HepG2 (cell line): ENCODE results near the gene RNH1. TPM values are rescaled to one million over a fixed set of nuclear protein-coding genes. Genes with fewer than 3 reads are reported as not detected.

ENCODE experiments used
- ATF2 ChIP-seq: sonication (generic); formaldehyde crosslinking; IDR thresholded peaks from 2 replicates; pipeline ENCODE4 v1.4.0; 2020; ENCODE audit warnings: missing genetic modification reagents
- CSRNP2 ChIP-seq: sonication (generic); formaldehyde crosslinking; conservative IDR thresholded peaks from 2 replicates; pipeline ENCODE4 v1.8.0; 2022; ENCODE audit warnings: low read depth, missing genetic modification reagents
- HMGA1 ChIP-seq: sonication (generic); formaldehyde crosslinking; conservative IDR thresholded peaks from 2 replicates; pipeline ENCODE4 v1.4.0; 2020; ENCODE audit warnings: missing genetic modification reagents
- IKZF5 ChIP-seq: IDR thresholded peaks from 2 replicates; pipeline ENCODE4 v1.6.1; 2018; ENCODE audit warnings: missing genetic modification reagents, mild to moderate bottlenecking, missing compliant biosample characterization
- KDM2A ChIP-seq: sonication (generic); formaldehyde crosslinking; IDR thresholded peaks from 2 replicates; pipeline ENCODE4 v1.4.0; 2020; ENCODE audit warnings: low read depth, missing genetic modification reagents, borderline replicate concordance
- MXI1 ChIP-seq: IDR thresholded peaks from 3 replicates; pipeline ENCODE4 v1.6.1; 2012; ENCODE audit warnings: low read depth, low read length, inconsistent platforms, borderline replicate concordance
- PRDM15 ChIP-seq: sonication (generic); formaldehyde crosslinking; IDR thresholded peaks from 2 replicates; pipeline ENCODE4 v1.4.0; 2020; ENCODE audit warnings: missing genetic modification reagents
- RBM22 ChIP-seq: fragments of 200-400 bp; formaldehyde crosslinking; optimal IDR thresholded peaks from 2 replicates; pipeline ENCODE3; 2017; ENCODE audit warnings: mild to moderate bottlenecking, low read length, moderate library complexity
- TP53 ChIP-seq: sonication (generic); formaldehyde crosslinking; conservative IDR thresholded peaks from 2 replicates; pipeline ENCODE4 v1.4.0; 2020; ENCODE audit warnings: missing genetic modification reagents
- ZBED4 ChIP-seq: sonication (generic); formaldehyde crosslinking; IDR thresholded peaks from 2 replicates; pipeline ENCODE4 v1.4.0; 2020; ENCODE audit warnings: missing genetic modification reagents, borderline replicate concordance
- ZBTB2 ChIP-seq: sonication (generic); formaldehyde crosslinking; IDR thresholded peaks from 2 replicates; pipeline ENCODE4 v1.8.0; 2022; ENCODE audit warnings: low read depth, missing genetic modification reagents
- ZNF34 ChIP-seq: sonication (generic); formaldehyde crosslinking; IDR thresholded peaks from 2 replicates; pipeline ENCODE4 v1.4.0; 2020; ENCODE audit warnings: mild to moderate bottlenecking, missing genetic modification reagents, borderline replicate concordance
- ZSCAN21 ChIP-seq: sonication (generic); formaldehyde crosslinking; IDR thresholded peaks from 2 replicates; pipeline ENCODE4 v1.8.0; 2022; ENCODE audit warnings: mild to moderate bottlenecking, missing genetic modification reagents, moderate library complexity, borderline replicate concordance
- polyA plus RNA-seq, 8 experiments: library from polyadenylated mRNA; depleted of rRNA in 3 of 8; stranded (reverse) in 7 of 8; unstranded in 1 of 8; fragments of >200 nt; fragmentation: Illumina TruSeq in 4 of 8; extraction: Trizol in 4 of 8; gene quantifications; 2 replicates each; pipeline versions ENCODE4 v1.2.1 to v1.2.3, GENCODE V29; 2011 to 2016; ENCODE audit warnings: low read depth in 4 of 8, missing spikeins in 1 of 8, mixed read lengths in 1 of 8; ENCODE audit not compliant: insufficient read depth in 1 of 8
- total RNA-seq, 5 experiments: library from RNA; depleted of rRNA; stranded (reverse); fragments of >200 nt; fragmentation: Illumina TruSeq; extraction: Trizol; gene quantifications; 2 replicates each; pipeline ENCODE4 v1.2.3, GENCODE V29; 2016; ENCODE audit warnings: low read depth in 1 of 5

Gene RNH1
- total and polyA plus RNA-seq, 2 of the 13 experiments (the other 11 are each of a cell fraction or from before 2014, with no cell fraction given) = 36.0 to 74.1 TPM

GRCh38 chr11:449889-450808 is 56.9 kb downstream of the RNH1 start, which contains the start of gene PTDSS2 (continued):
- peak; percentile 88 for TF ChIP-seq PRDM15 (CRISPR knock-in tag)
- TF ChIP-seq HMGA1 (CRISPR knock-in tag) = no peak
- peak; percentile 46; the same call in 1 of the 2 replicates for TF ChIP-seq ZSCAN21 (CRISPR knock-in tag)
- no peak for TF ChIP-seq RBM22
- peak; percentile 98 for TF ChIP-seq ZNF34 (CRISPR knock-in tag)
- 0 out of 2 replicates have a peak, but pooled peaks have one; percentile 53 for TF ChIP-seq ZBED4
- TF ChIP-seq TP53 (CRISPR knock-in tag) = peak; percentile 46; the same call in 1 of the 2 replicates
- TF ChIP-seq ATF2 (CRISPR knock-in tag) = peak; percentile 80
- peak; percentile 83 for TF ChIP-seq IKZF5 (CRISPR knock-in tag)
- peak; percentile 95 for TF ChIP-seq MXI1
- no peak for TF ChIP-seq CSRNP2 (CRISPR knock-in tag)
- TF ChIP-seq KDM2A (CRISPR knock-in tag) = peak; percentile 92
- peak; percentile 65; the same call in 1 of the 2 replicates for TF ChIP-seq ZBTB2 (CRISPR knock-in tag)
